H1 (cell line): ENCODE results near the gene VRK2. TPM values are rescaled to one million over a fixed set of nuclear protein-coding genes. Genes with fewer than 3 reads are reported as not detected.

Source experiments
- CTCF ChIA-PET: fragments of 300-600 bp; sonication (Branson Sonifier 250); formaldehyde crosslinking; loops from one replicate; lab custom pipeline; 2021; ENCODE audit not compliant: partially characterized antibody; lab: Charles Lee
- POLR2A ChIA-PET: fragments of 300-600 bp; sonication (Branson Sonifier 250); formaldehyde crosslinking; loops from one replicate; lab custom pipeline; 2021; ENCODE audit warnings: inconsistent platforms; ENCODE audit not compliant: partially characterized antibody; lab: Charles Lee
- DNase-seq, 2 experiments: peaks; one replicate each; pipeline versions ENCODE4 v3.0.0 to v3.0.0-alpha.2; 2010 to 2022; ENCODE audit warnings: low spot score in 2 of 2, low read depth in 1 of 2, mixed read lengths in 1 of 2
- FAIRE-seq: peaks from 2 replicates; lab custom pipeline; 2011; peaks lifted over from hg19 to GRCh38; lab: Jason Lieb, UNC
- H2AFZ ChIP-seq: 2 replicates; pipeline ENCODE4 v1.8.1; 2012; ENCODE audit warnings: low read length, inconsistent platforms
- H2AK5ac ChIP-seq: 2 replicates; pipeline ENCODE4 v1.6.1; 2013; ENCODE audit warnings: low read depth, low read length
- H2BK120ac ChIP-seq: replicated peaks from 2 replicates; pipeline ENCODE3; 2013; ENCODE audit warnings: low read depth, low read length, inconsistent platforms
- H2BK12ac ChIP-seq: 2 replicates; pipeline ENCODE4 v1.6.1; 2013; ENCODE audit warnings: low read depth, low read length
- H2BK15ac ChIP-seq: 2 replicates; pipeline ENCODE4 v1.6.1; 2013; ENCODE audit warnings: low read length
- H2BK20ac ChIP-seq: 2 replicates; pipeline ENCODE4 v1.6.1; 2013; ENCODE audit warnings: low read length
- H2BK5ac ChIP-seq: 2 replicates; pipeline ENCODE4 v1.6.1; 2013; ENCODE audit warnings: low read depth, low read length
- H3K14ac ChIP-seq: 2 replicates; pipeline ENCODE4 v1.6.1; 2013; ENCODE audit warnings: inconsistent platforms; ENCODE audit not compliant: insufficient read length
- H3K18ac ChIP-seq: 2 replicates; pipeline ENCODE4 v1.6.1; 2013; ENCODE audit warnings: low read length; ENCODE audit errors: extremely low read depth
- H3K23ac ChIP-seq: 2 replicates; pipeline ENCODE4 v1.6.1; 2013; ENCODE audit warnings: inconsistent platforms; ENCODE audit not compliant: insufficient read length
- H3K23me2 ChIP-seq: 2 replicates; pipeline ENCODE4 v1.6.1; 2013; ENCODE audit warnings: low read depth, low read length
- H3K27ac ChIP-seq: 2 replicates; pipeline ENCODE4 v1.6.1; 2011; ENCODE audit warnings: low read depth, low read length, inconsistent platforms
- H3K27me3 ChIP-seq, 4 experiments: replicated peaks in 1 of 4; 1 replicate in 1 of 4; 2 replicates in 3 of 4; pipeline versions ENCODE4 v1.6.1 to v1.8.1; 2011 to 2013; ENCODE audit warnings: low read length in 3 of 4, mild to moderate bottlenecking in 3 of 4, inconsistent platforms in 2 of 4, mixed read lengths in 2 of 4, moderate library complexity in 1 of 4; ENCODE audit not compliant: control insufficient read depth in 3 of 4, insufficient read depth in 3 of 4; ENCODE audit errors: extremely low read depth in 1 of 4
- H3K36me3 ChIP-seq, 4 experiments: 2 replicates each; pipeline versions ENCODE4 v1.6.1 to v1.8.1; 2011 to 2013; ENCODE audit warnings: mild to moderate bottlenecking in 4 of 4, low read length in 3 of 4, moderate library complexity in 2 of 4, control low read depth in 1 of 4, inconsistent platforms in 1 of 4; ENCODE audit not compliant: insufficient read depth in 4 of 4, control insufficient read depth in 2 of 4
- H3K4ac ChIP-seq: replicated peaks from 2 replicates; pipeline ENCODE3; 2013; ENCODE audit warnings: low read length, low read depth, mixed read lengths, inconsistent platforms; ENCODE audit not compliant: insufficient read length
- H3K4me1 ChIP-seq, 4 experiments: replicated peaks in 1 of 4; 1 replicate in 1 of 4; 2 replicates in 3 of 4; pipeline versions ENCODE4 v1.6.1 to v1.8.1; 2011 to 2013; ENCODE audit warnings: low read length in 3 of 4, inconsistent platforms in 2 of 4, mixed read lengths in 1 of 4; ENCODE audit not compliant: insufficient read depth in 4 of 4, control insufficient read depth in 3 of 4
- H3K4me2 ChIP-seq, 2 experiments: 2 replicates each; pipeline versions ENCODE4 v1.6.1 to v1.8.1; 2011 to 2013; ENCODE audit warnings: low read depth in 2 of 2, low read length in 2 of 2, control low read depth in 1 of 2, inconsistent platforms in 1 of 2, mild to moderate bottlenecking in 1 of 2; ENCODE audit not compliant: insufficient read depth in 1 of 2
- H3K4me3 ChIP-seq, 4 experiments: fragments of 200-600, 300-600 bp in 1 of 4; sonication (generic), shearing (Covaris generic), sonication (Bioruptor Twin) in 1 of 4; 2 replicates each; pipeline versions ENCODE4 v1.5.1 to v1.8.1; 2011 to 2016; ENCODE audit warnings: low read length in 4 of 4, low read depth in 3 of 4, control low read depth in 2 of 4, inconsistent platforms in 2 of 4, mild to moderate bottlenecking in 2 of 4, mixed read lengths in 1 of 4, moderate library complexity in 1 of 4; ENCODE audit not compliant: insufficient read depth in 2 of 4; ENCODE audit errors: extremely low read depth in 1 of 4
- H3K56ac ChIP-seq: replicated peaks from 2 replicates; pipeline ENCODE3; 2013; ENCODE audit warnings: low read depth, mild to moderate bottlenecking, mixed read lengths, low read length, inconsistent platforms; ENCODE audit not compliant: insufficient read length
- H3K79me1 ChIP-seq: 2 replicates; pipeline ENCODE4 v1.6.1; 2013; ENCODE audit warnings: low read depth, low read length, control low read depth
- H3K79me2 ChIP-seq, 2 experiments: 2 replicates each; pipeline versions ENCODE4 v1.6.1 to v1.8.1; 2012 to 2013; ENCODE audit warnings: low read length in 2 of 2, mild to moderate bottlenecking in 2 of 2, inconsistent platforms in 1 of 2; ENCODE audit not compliant: insufficient read depth in 2 of 2, control insufficient read depth in 1 of 2
- H3K9ac ChIP-seq, 4 experiments: replicated peaks in 1 of 4; 1 replicate in 1 of 4; 2 replicates in 3 of 4; pipeline versions ENCODE4 v1.6.1 to v1.8.1; 2011 to 2013; ENCODE audit warnings: low read depth in 3 of 4, low read length in 3 of 4, control low read depth in 2 of 4, mild to moderate bottlenecking in 2 of 4, moderate library complexity in 2 of 4, inconsistent platforms in 1 of 4; ENCODE audit errors: extremely low read depth in 1 of 4
- H3K9me3 ChIP-seq, 2 experiments: 2 replicates each; pipeline versions ENCODE4 v1.6.1 to v1.8.1; 2012 to 2013; ENCODE audit warnings: mild to moderate bottlenecking in 2 of 2, moderate library complexity in 2 of 2, control low read depth in 1 of 2, inconsistent platforms in 1 of 2, low read depth in 1 of 2, low read length in 1 of 2, mixed read lengths in 1 of 2; ENCODE audit not compliant: insufficient read depth in 2 of 2
- H4K20me1 ChIP-seq, 2 experiments: replicated peaks in 1 of 2; 2 replicates each; pipeline versions ENCODE3 to v1.8.1; 2011 to 2013; ENCODE audit warnings: inconsistent platforms in 2 of 2, low read length in 2 of 2, mild to moderate bottlenecking in 1 of 2; ENCODE audit not compliant: insufficient read depth in 2 of 2, control insufficient read depth in 1 of 2
- H4K5ac ChIP-seq: 2 replicates; pipeline ENCODE4 v1.6.1; 2013; ENCODE audit warnings: low read length, low read depth, mixed read lengths, inconsistent platforms; ENCODE audit not compliant: insufficient read length
- H4K8ac ChIP-seq: 2 replicates; pipeline ENCODE4 v1.8.0; 2013; ENCODE audit warnings: mild to moderate bottlenecking, moderate library complexity, low read length, inconsistent platforms; ENCODE audit not compliant: insufficient read depth; ENCODE audit errors: extremely low read depth
- H4K91ac ChIP-seq: replicated peaks from 2 replicates; pipeline ENCODE3; 2013; ENCODE audit warnings: low read length, mixed read lengths, inconsistent platforms; ENCODE audit not compliant: insufficient read length
- EP300 ChIP-seq, 2 experiments: IDR thresholded peaks; 1 replicate in 1 of 2; 2 replicates in 1 of 2; pipeline ENCODE4 v1.6.1; 2011 to 2012; ENCODE audit warnings: low read depth in 2 of 2, low read length in 2 of 2, mild to moderate bottlenecking in 2 of 2, borderline replicate concordance in 1 of 2, inconsistent platforms in 1 of 2, moderate library complexity in 1 of 2
- FOSL1 ChIP-seq: IDR thresholded peaks from 2 replicates; pipeline ENCODE4 v1.6.1; 2011; ENCODE audit warnings: mild to moderate bottlenecking, low read depth, low read length, moderate library complexity; ENCODE audit not compliant: insufficient read depth
- JUN ChIP-seq: IDR thresholded peaks from 2 replicates; pipeline ENCODE4 v1.6.1; 2011; ENCODE audit warnings: low read depth, mild to moderate bottlenecking, improper control_type of control experiment, low read length
- RAD21 ChIP-seq, 2 experiments: IDR thresholded peaks in 1 of 2; conservative IDR thresholded peaks in 1 of 2; 2 replicates each; pipeline ENCODE4 v1.6.1; 2011; ENCODE audit warnings: low read depth in 2 of 2, low read length in 2 of 2, improper control_type of control experiment in 1 of 2, inconsistent platforms in 1 of 2, mild to moderate bottlenecking in 1 of 2, moderate library complexity in 1 of 2
- RFX5 ChIP-seq: IDR thresholded peaks from 2 replicates; pipeline ENCODE4 v1.6.1; 2011; ENCODE audit warnings: low read depth, low read length, improper control_type of control experiment, borderline replicate concordance
- SIX5 ChIP-seq: IDR thresholded peaks from 2 replicates; pipeline ENCODE4 v1.6.1; 2011; ENCODE audit warnings: mild to moderate bottlenecking, low read depth, low read length
- WGBS, 2 experiments: shearing (Covaris generic) in 1 of 2; methylation state at CpG; one replicate each; pipeline versions ENCODE4 v1.1.6 to v1.1.7; 2013 to 2015; ENCODE audit warnings: low lambda C conversion rate in 2 of 2, mixed read lengths in 2 of 2, inconsistent platforms in 1 of 2, low coverage in 1 of 2, missing lambda C conversion rate in 1 of 2; ENCODE audit not compliant: insufficient replicate concordance in 2 of 2, insufficient coverage in 1 of 2, insufficient read length in 1 of 2; ENCODE audit errors: extremely low coverage in 1 of 2, missing lambda C conversion rate in 1 of 2; 5-methylcytosine and 5-hydroxymethylcytosine counted together
- polyA plus RNA-seq, 7 experiments: library from polyadenylated mRNA; depleted of rRNA in 3 of 7; stranded (reverse) in 5 of 7; unstranded in 2 of 7; fragments of >200 nt in 5 of 7; fragments of 200-250 nt in 2 of 7; gene quantifications; 1 replicate in 5 of 7; 2 replicates in 1 of 7; 4 replicates in 1 of 7; pipeline versions ENCODE4 v1.2.1 to v1.2.3, GENCODE V29; 2011 to 2013; ENCODE audit warnings: missing spikeins in 2 of 7, mixed read lengths in 2 of 7
- total RNA-seq: library from RNA; stranded (reverse); fragmentation: NEBNext Ultra II Directional; extraction: Animal tissue kit (Norgen Biotek cat#: 25700); gene quantifications from 2 replicates; pipeline ENCODE4 v1.2.1, GENCODE V29; 2021

Gene VRK2
- total and polyA plus RNA-seq, 2 of the 8 experiments (the other 6 are each of a cell fraction or from before 2014, with no cell fraction given), result 7.6 to 27.8 TPM

DNA sequence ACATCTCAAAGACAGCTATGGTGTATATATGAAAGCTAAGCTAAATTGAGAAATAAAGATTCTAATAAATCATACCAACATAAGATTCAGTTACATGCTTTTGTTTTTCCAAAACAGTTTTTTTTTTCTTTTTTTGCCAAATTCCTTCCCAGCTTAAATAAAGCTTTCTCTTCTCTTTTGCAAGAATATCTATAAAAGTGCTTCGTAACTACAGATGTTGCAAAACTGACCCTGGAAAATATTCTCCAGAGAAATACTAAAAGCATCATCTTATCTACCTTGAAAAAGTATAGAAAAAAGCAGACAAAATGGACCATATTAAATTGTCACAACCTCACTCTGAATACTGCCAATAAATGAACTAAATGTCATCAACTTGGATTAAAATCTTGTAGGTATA is 155.8 kb downstream of the VRK2 start:
- Histone ChIP-seq H3K23me2 (no peaks in the 10 kb centered on the region; the same call in 1 of the 2 replicates), H2AK5ac (no peak overlapping the region)
- TF ChIP-seq RFX5 (no peak), JUN (no peak), RAD21 (IDR thresholded peaks at IDR 0.05 in 1 of 2, conservative IDR thresholded peaks at IDR 0.05 in 1 of 2; ENCODE audit: low read depth in 2 of 2, low read length in 2 of 2) (no peak), EP300 (IDR thresholded peaks at IDR 0.05; ENCODE audit: borderline replicate concordance in 1 of 2, low read depth in 2 of 2, low read length in 2 of 2) (no peak), FOSL1 (no peak), SIX5 (no peak)
- TF ChIP-seq, all 59 proteins: peak for 0
- Histone ChIP-seq H3K4ac (no peak overlapping the region), H2BK5ac (no peak overlapping the region), H4K5ac (no peak overlapping the region), H3K36me3 (peaks cover 0 to 50% (median 9%) of the 10 kb centered on the region in 4 experiments; a peak in 4 of 8 replicates), H3K23ac (no peak overlapping the region), H3K9me3 (no peaks in the 10 kb centered on the region), H3K18ac (no peak overlapping the region), H4K20me1 (peaks cover 0 to 2% of the 10 kb centered on the region in 2 experiments), H3K79me2 (peaks cover 0 to 16% of the 10 kb centered on the region in 2 experiments; a peak in 1 of 4 replicates), H3K4me1 (peaks cover 4 to 10% (median 6%) of the 10 kb centered on the region in 4 experiments), H2BK20ac (no peak overlapping the region), H3K27me3 (no peaks in the 10 kb centered on the region), H3K4me2 (no peak overlapping the region), H3K79me1 (no peaks in the 10 kb centered on the region), H3K14ac (no peak overlapping the region), H3K27ac (no peak overlapping the region), H3K4me3 (no peak overlapping the region), H2AFZ (no peak overlapping the region), H4K8ac (no peak overlapping the region), H3K56ac (no peak overlapping the region), H2BK15ac (no peak overlapping the region), H2BK12ac (no peak overlapping the region), H4K91ac (no peak overlapping the region), H3K9ac (no peak overlapping the region), H2BK120ac (no peak overlapping the region)
- POLR2A ChIA-PET, result no interaction called here
- CTCF ChIA-PET, result interaction anchor here (0.6 kb wide), 4 partner anchors 12 to 695 kb away, joined by 3 to 7 read pairs (median 3); no protein-coding TSS in a partner anchor
- 83% methylated on average over 1 of the region's 1 CpG; no CpG with 5 or more reads in 1 of the 2 experiments for WGBS, 2 experiments
- DNase-seq (no peak), FAIRE-seq (no peak)
